Measurements from ENCODE around the gene CIDEB. TPM values are rescaled to one million over a fixed set of nuclear protein-coding genes. Genes with fewer than 3 reads are reported as not detected.

Gene CIDEB
- total and polyA plus RNA-seq, 2 of the 4 experiments (the other 2 are of a cell fraction): under 0.01 to 0.19 TPM

DNA sequence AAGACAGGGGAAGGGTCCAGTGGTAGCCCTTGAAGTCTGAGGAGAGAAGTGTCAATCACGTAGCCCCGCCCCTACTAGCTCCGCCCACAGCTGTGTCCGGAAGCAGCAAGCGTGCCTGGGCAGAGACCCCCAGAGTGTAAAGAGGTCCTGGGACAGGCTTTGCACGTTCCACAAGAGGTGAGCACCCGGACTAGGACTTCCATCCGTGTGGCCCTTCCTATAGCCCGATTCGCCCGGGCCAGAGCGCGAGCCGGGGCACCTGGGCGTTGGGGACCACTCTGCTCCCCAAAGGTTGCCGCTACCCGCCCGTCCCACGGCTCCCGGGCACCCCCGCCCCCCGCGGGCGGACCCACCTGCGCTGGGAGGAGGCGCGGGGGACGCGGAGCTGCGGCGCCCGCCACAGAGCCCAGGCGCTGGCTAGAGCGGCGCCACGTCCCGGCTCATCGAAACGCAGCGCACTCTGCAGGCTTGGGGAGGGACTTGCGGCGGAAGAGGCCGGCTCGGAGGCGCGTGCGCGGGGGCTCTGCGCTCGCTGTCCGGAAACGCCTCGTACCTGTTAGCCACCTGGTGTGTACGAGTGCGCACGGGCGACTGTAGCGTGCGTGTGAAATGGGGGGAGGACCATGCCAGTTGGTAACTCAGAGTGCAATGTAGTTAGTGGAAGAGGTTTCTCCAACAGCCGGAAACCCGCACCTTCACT lies 36.5 kb downstream of the CIDEB start, which contains the start of gene RABGGTA (continued):
- TF ChIP-seq, protein P1, sequence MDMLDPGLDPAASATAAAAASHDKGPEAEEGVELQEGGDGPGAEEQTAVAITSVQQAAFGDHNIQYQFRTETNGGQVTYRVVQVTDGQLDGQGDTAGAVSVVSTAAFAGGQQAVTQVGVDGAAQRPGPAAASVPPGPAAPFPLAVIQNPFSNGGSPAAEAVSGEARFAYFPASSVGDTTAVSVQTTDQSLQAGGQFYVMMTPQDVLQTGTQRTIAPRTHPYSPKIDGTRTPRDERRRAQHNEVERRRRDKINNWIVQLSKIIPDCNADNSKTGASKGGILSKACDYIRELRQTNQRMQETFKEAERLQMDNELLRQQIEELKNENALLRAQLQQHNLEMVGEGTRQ (IDR thresholded peaks at IDR 0.05; ENCODE audit: low read depth, low read length): peak; percentile 1; the same call in 1 of the 2 replicates
- no peak for TF ChIP-seq RFX5 (IDR thresholded peaks at IDR 0.05; ENCODE audit: low read depth, low read length)

DNA sequence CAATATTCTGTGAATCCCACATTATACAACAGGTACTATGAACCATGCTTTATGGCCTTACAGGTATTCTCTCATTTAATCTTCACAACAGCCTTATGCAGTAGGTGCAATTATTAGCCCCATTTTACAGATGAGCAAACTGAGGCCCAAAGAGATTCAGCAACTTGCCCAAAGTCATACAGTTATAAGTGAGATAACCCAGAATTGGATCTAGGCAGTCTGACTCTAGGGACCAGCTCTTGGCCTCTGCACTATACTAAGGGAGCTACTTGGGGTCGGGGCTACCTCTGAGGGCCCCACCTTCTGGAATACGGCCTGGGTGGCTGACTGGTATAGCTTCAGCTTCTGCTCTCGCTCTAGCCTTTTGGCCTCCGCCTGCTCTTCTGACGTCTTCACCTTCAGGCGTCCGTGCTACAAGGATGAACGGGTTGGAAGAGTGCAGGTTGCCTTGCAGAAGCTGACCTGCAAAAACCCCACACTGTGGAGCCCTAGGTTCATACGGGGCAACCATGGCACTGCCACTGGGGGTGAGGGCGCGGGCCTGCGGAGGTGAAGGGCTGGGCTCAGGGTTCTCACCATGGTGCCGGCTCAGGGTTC lies 37.1 kb downstream of the CIDEB start:
- intact Hi-C loops (cut with micrococcal nuclease) (loop anchor here (1.0 to 2.0 kb wide), 3 partner anchors 14 to 28 kb away; partner anchors contain the start of gene TINF2), in situ Hi-C loops (cut with MboI; ENCODE audit: low sequenced_read_pairs) (no loop called here), dilution Hi-C loops (cut with HindIII; ENCODE audit: low sequenced_read_pairs, unreplicated experiment) (no loop called here)
- H3K79me1 ChIP-seq (ENCODE audit: low read depth in 1 of 2, low read length in 2 of 2): peaks cover 10 to 28% of the 10 kb centered on the region in 2 experiments
- no peak overlapping the region; the same call in 1 of the 2 replicates for H3K56ac ChIP-seq (ENCODE audit: extremely low read depth, insufficient read depth, low read length)
- H3K14ac ChIP-seq (replicated peaks; ENCODE audit: low read depth, low read length): peak overlapping the region; percentile 97
- no peaks in the 10 kb centered on the region for H4K20me1 ChIP-seq (ENCODE audit: insufficient read depth, low read length)
- H3K9me3 ChIP-seq (ENCODE audit: control insufficient read depth, insufficient read depth, low read length): no peaks in the 10 kb centered on the region
- DNase-seq (no peak), ATAC-seq (ENCODE audit: low read depth) (no peak)
- WGBS, 2 experiments (ENCODE audit: extremely low coverage in 2 of 2, insufficient read length in 1 of 2): 76% methylated on average over 2 of the region's 13 CpGs; no CpG with 5 or more reads in 1 of the 2 experiments
- peak overlapping the region; percentile 90 for H2BK5ac ChIP-seq (ENCODE audit: low read depth, low read length, poor library complexity, severe bottlenecking)
- no peak overlapping the region for H2BK20ac ChIP-seq (ENCODE audit: low read depth, low read length)
- CTCF ChIA-PET: interaction anchor here (0.8 to 2.0 kb wide), 4 partner anchors 9 to 28 kb away, joined by 3 to 11 read pairs (median 4); partner anchors contain the start of gene TINF2
- H3K4me1 ChIP-seq (ENCODE audit: control insufficient read depth, insufficient read depth, low read length): peaks cover 5% of the 10 kb centered on the region; the same call in 1 of the 2 replicates
- peak overlapping the region; percentile 89 for H3K27ac ChIP-seq (ENCODE audit: insufficient read depth, low read length)
- H2BK120ac ChIP-seq (ENCODE audit: low read depth, low read length): no peak overlapping the region
- H3K23ac ChIP-seq (ENCODE audit: low read depth, low read length): no peak overlapping the region
- POLR2A ChIA-PET (ENCODE audit: unreplicated experiment): no interaction called here
- peak overlapping the region; percentile 100 for H2AK9ac ChIP-seq (replicated peaks; ENCODE audit: low read depth, low read length, poor library complexity)
- H3K9ac ChIP-seq (ENCODE audit: low read depth, low read length): peak overlapping the region; percentile 92
- TF ChIP-seq RAD21 (IDR thresholded peaks at IDR 0.05; ENCODE audit: low read length) (no peak), NFE2L2 (IDR thresholded peaks at IDR 0.05; ENCODE audit: low read depth, low read length) (no peak), CHD1 (IDR thresholded peaks at IDR 0.05; ENCODE audit: low read depth, low read length) (no peak), RFX5 (IDR thresholded peaks at IDR 0.05; ENCODE audit: low read depth, low read length) (no peak), MAFK (IDR thresholded peaks at IDR 0.05; ENCODE audit: low read depth, low read length) (no peak), POLR2A (IDR thresholded peaks at IDR 0.05; ENCODE audit: low read depth, low read length) (no peak), SMC3 (IDR thresholded peaks at IDR 0.05; ENCODE audit: low read depth, low read length) (no peak)
- TF ChIP-seq, protein P1 (IDR thresholded peaks at IDR 0.05; ENCODE audit: low read depth, low read length): no peak
- TF ChIP-seq, protein P2, sequence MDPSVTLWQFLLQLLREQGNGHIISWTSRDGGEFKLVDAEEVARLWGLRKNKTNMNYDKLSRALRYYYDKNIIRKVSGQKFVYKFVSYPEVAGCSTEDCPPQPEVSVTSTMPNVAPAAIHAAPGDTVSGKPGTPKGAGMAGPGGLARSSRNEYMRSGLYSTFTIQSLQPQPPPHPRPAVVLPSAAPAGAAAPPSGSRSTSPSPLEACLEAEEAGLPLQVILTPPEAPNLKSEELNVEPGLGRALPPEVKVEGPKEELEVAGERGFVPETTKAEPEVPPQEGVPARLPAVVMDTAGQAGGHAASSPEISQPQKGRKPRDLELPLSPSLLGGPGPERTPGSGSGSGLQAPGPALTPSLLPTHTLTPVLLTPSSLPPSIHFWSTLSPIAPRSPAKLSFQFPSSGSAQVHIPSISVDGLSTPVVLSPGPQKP (IDR thresholded peaks at IDR 0.05; ENCODE audit: borderline replicate concordance, low read depth, low read length): no peak
- H2AK5ac ChIP-seq (ENCODE audit: low read depth, low read length): 0 out of 2 replicates have a peak overlapping the region, but pooled peaks have one; percentile 40
- H3K36me3 ChIP-seq (ENCODE audit: control insufficient read depth, insufficient read depth, low read length): peaks cover 27% of the 10 kb centered on the region
- H2AFZ ChIP-seq (replicated peaks; ENCODE audit: low read length, poor library complexity): peak overlapping the region; percentile 97
- H4K5ac ChIP-seq (ENCODE audit: low read depth, low read length): peak overlapping the region; percentile 92
- H3K27me3 ChIP-seq (ENCODE audit: control insufficient read depth, insufficient read depth, low read length): no peaks in the 10 kb centered on the region
- H2BK15ac ChIP-seq (ENCODE audit: low read depth, low read length): no peak overlapping the region
- H4K8ac ChIP-seq (ENCODE audit: low read depth in 2 of 2, low read length in 2 of 2): peak overlapping the region; percentile 90 to 97; a peak in 3 of 4 replicates
- peak overlapping the region; percentile 96 for H3K4ac ChIP-seq (ENCODE audit: low read depth, low read length)
- no TSS peak for BruUV-seq (replicated peaks)
- H4K91ac ChIP-seq (ENCODE audit: insufficient read depth, low read depth, low read length): no peak overlapping the region; the same call in 1 of the 2 replicates
- peak overlapping the region; percentile 63 for H3K4me3 ChIP-seq (ENCODE audit: insufficient read depth, low read depth, low read length)
- peaks cover 5% of the 10 kb centered on the region; the same call in 1 of the 2 replicates for H3K9me1 ChIP-seq (ENCODE audit: insufficient read depth, low read length)
- H3K18ac ChIP-seq (ENCODE audit: low read depth, low read length): peak overlapping the region; percentile 78; the same call in 1 of the 2 replicates
- peak overlapping the region; percentile 88 for H3K4me2 ChIP-seq (ENCODE audit: low read depth, low read length)
